ENCODE results near the gene EVA1C. TPM values are rescaled to one million over a fixed set of nuclear protein-coding genes. Genes with fewer than 3 reads are reported as not detected.

The EVA1C gene
- total and polyA plus RNA-seq, 10 of the 15 experiments (the other 5 are each of a cell fraction or from before 2014, with no cell fraction given), result 0.13 to 0.56 (median 0.34) TPM; not detected in 7

DNA sequence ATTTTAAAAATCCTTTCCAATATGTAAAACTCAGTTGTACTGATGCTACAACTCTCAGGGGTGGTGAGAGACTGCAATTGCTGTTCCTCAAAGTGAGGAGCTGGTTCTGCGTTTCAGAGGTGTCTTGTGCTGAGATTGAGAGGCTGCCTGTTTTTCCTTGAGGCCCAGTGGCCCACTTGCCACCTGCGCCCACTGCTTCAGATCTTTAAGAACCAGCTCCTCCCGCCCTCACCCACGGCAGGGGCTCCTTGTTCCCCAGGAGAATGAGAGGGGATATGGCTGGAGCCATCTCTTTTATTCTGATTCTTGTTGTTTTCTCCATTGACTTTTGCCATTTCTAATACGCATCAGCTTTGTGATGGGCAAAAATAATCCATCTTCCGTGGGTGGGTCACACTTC lies 45.5 kb downstream of the EVA1C start:
- H3K27ac ChIP-seq (ENCODE audit: control insufficient read depth, insufficient read depth), result no peak overlapping the region
- no peak for FAIRE-seq
- POLR2A ChIA-PET, result no interaction called here
- TF ChIP-seq FOXK2 (IDR thresholded peaks at IDR 0.05) (no peak), GATAD2B (conservative IDR thresholded peaks at IDR 0.05; ENCODE audit: low read depth) (no peak), MLLT1 (IDR thresholded peaks at IDR 0.05) (no peak), CEBPB (IDR thresholded peaks at IDR 0.05; ENCODE audit: borderline replicate concordance in 1 of 2, low read depth in 2 of 2, low read length in 2 of 2) (no peak), RBBP5 (conservative IDR thresholded peaks at IDR 0.05) (no peak), CHD4 (IDR thresholded peaks at IDR 0.05) (no peak), REST (IDR thresholded peaks at IDR 0.05; ENCODE audit: low read depth, low read length) (no peak), RFX5 (IDR thresholded peaks at IDR 0.05; ENCODE audit: low read depth, low read length) (no peak), FOXM1 (IDR thresholded peaks at IDR 0.05; ENCODE audit: low read depth, low read length) (no peak), EGR1 (IDR thresholded peaks at IDR 0.05; ENCODE audit: borderline replicate concordance in 1 of 2, low read depth in 2 of 2, low read length in 2 of 2) (no peak), SIN3A (IDR thresholded peaks at IDR 0.05; ENCODE audit: low read depth, low read length) (no peak)
- TF ChIP-seq, protein P1, sequence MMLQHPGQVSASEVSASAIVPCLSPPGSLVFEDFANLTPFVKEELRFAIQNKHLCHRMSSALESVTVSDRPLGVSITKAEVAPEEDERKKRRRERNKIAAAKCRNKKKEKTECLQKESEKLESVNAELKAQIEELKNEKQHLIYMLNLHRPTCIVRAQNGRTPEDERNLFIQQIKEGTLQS (IDR thresholded peaks at IDR 0.05; ENCODE audit: borderline replicate concordance, extremely low read depth, low read depth, low read length), result no peak
- TF ChIP-seq, protein P2, sequence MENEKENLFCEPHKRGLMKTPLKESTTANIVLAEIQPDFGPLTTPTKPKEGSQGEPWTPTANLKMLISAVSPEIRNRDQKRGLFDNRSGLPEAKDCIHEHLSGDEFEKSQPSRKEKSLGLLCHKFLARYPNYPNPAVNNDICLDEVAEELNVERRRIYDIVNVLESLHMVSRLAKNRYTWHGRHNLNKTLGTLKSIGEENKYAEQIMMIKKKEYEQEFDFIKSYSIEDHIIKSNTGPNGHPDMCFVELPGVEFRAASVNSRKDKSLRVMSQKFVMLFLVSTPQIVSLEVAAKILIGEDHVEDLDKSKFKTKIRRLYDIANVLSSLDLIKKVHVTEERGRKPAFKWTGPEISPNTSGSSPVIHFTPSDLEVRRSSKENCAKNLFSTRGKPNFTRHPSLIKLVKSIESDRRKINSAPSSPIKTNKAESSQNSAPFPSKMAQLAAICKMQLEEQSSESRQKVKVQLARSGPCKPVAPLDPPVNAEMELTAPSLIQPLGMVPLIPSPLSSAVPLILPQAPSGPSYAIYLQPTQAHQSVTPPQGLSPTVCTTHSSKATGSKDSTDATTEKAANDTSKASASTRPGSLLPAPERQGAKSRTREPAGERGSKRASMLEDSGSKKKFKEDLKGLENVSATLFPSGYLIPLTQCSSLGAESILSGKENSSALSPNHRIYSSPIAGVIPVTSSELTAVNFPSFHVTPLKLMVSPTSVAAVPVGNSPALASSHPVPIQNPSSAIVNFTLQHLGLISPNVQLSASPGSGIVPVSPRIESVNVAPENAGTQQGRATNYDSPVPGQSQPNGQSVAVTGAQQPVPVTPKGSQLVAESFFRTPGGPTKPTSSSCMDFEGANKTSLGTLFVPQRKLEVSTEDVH (IDR thresholded peaks at IDR 0.05; ENCODE audit: low read depth, partially characterized antibody), result no peak

More for the DNA sequence above, 45.5 kb downstream of the EVA1C start:
- Histone ChIP-seq H3K9ac (ENCODE audit: control insufficient read depth, insufficient read depth, low read length) (no peak overlapping the region), H3K9me3 (replicated peaks; ENCODE audit: control insufficient read depth, insufficient read depth, low read length) (no peaks in the 10 kb centered on the region), H4K20me1 (ENCODE audit: control insufficient read depth, insufficient read depth) (no peaks in the 10 kb centered on the region), H3K4me3 (no peak overlapping the region), H3K4me2 (ENCODE audit: control insufficient read depth, insufficient read depth) (no peak overlapping the region), H3K4me1 (ENCODE audit: control insufficient read depth, insufficient read depth, low read length) (no peaks in the 10 kb centered on the region), H3K79me2 (ENCODE audit: control insufficient read depth, insufficient read depth, low read length) (no peaks in the 10 kb centered on the region), H3K36me3 (ENCODE audit: control insufficient read depth in 2 of 2, insufficient read depth in 2 of 2, low read length in 1 of 2) (no peaks in the 10 kb centered on the region), H2AFZ (ENCODE audit: control insufficient read depth, low read depth, low read length) (no peak overlapping the region), H3K27me3 (replicated peaks in 1 of 2; ENCODE audit: control insufficient read depth in 2 of 2, insufficient read depth in 2 of 2, low read length in 1 of 2) (no peaks in the 10 kb centered on the region; a peak in 1 of 4 replicates)
- ChIA-PET RAD21 (ENCODE audit: unreplicated experiment) (no interaction called here), CTCF (no interaction called here), SMC1A (ENCODE audit: uncharacterized antibody, unreplicated experiment) (no interaction called here)
- BruUV-seq (replicated peaks), result no TSS peak
- in situ Hi-C loops (cut with MboI), result no loop called here
- intact Hi-C loops (cut with micrococcal nuclease; ENCODE audit: unreplicated experiment), result no loop called here
- 58% methylated on average over 6 of the region's 6 CpGs for whole genome bisulfite sequencing (ENCODE audit: insufficient coverage, insufficient replicate concordance, low lambda C conversion rate, missing lambda C conversion rate)
- DNase-seq (ENCODE audit: low read depth, low spot score) (no peak), ATAC-seq (no peak)
